A549 (cell line): ENCODE measurements around the gene CLSTN2.

Source experiments
- CHD2 ChIP-seq: fragments of 150-350 bp; IDR thresholded peaks from 2 replicates; pipeline ENCODE4 v1.6.1; 2014; ENCODE audit warnings: low read length; ENCODE audit not compliant: partially characterized antibody
- CHD4 ChIP-seq: fragments of 200-600 bp; sonication (generic); IDR thresholded peaks from 2 replicates; pipeline ENCODE4 v1.6.1; 2016; ENCODE audit warnings: antibody characterized with exemption, mild to moderate bottlenecking, borderline replicate concordance
- CTCF ChIP-seq: fragments of >200 bp; sonication (Bioruptor Twin); formaldehyde crosslinking; IDR thresholded peaks from 3 replicates; pipeline ENCODE4 v1.5.1; 2016
- EP300 ChIP-seq, 2 experiments: fragments of >200 bp; sonication (Bioruptor Twin); formaldehyde crosslinking; IDR thresholded peaks; 2 replicates in 1 of 2; 3 replicates in 1 of 2; pipeline ENCODE4 v1.6.1; 2016 to 2017
- JUN ChIP-seq, 2 experiments: fragments of >200 bp; sonication (Bioruptor Twin); formaldehyde crosslinking; IDR thresholded peaks; 2 replicates in 1 of 2; 3 replicates in 1 of 2; pipeline ENCODE4 v1.6.1; 2016 to 2017
- MAX ChIP-seq: IDR thresholded peaks from 2 replicates; pipeline ENCODE4 v1.6.1; 2012
- MYC ChIP-seq: IDR thresholded peaks from 2 replicates; pipeline ENCODE4 v1.6.1; 2012; ENCODE audit warnings: mild to moderate bottlenecking, inconsistent platforms, low read length, improper control_type of control experiment, borderline replicate concordance
- NR3C1 ChIP-seq: fragments of >200 bp; sonication (Bioruptor Twin); formaldehyde crosslinking; IDR thresholded peaks from 3 replicates; pipeline ENCODE4 v1.6.1; 2017
- POLR2A ChIP-seq: IDR thresholded peaks from 2 replicates; pipeline ENCODE4 v1.6.1; 2012; ENCODE audit warnings: mild to moderate bottlenecking, low read length
- REST ChIP-seq: fragments of 200-600 bp; sonication (generic); IDR thresholded peaks from 2 replicates; pipeline ENCODE4 v1.6.1; 2016; ENCODE audit warnings: antibody characterized with exemption, mild to moderate bottlenecking, moderate library complexity
- SREBF2 ChIP-seq: fragments of 450-650 bp; IDR thresholded peaks from 2 replicates; pipeline ENCODE4 v1.6.1; 2014; ENCODE audit warnings: mild to moderate bottlenecking, moderate library complexity
- ZNF302 ChIP-seq: fragments of 250-450 bp; sonication (Bioruptor Pico); IDR thresholded peaks from 2 replicates; pipeline ENCODE4 v1.9.0; 2021; ENCODE audit warnings: inconsistent platforms, mild to moderate bottlenecking, moderate library complexity

GRCh38 chr3:140377644-140378043 is 442.7 kb downstream of the CLSTN2 start:
- TF ChIP-seq POLR2A (no peak), CTCF (no peak), NR3C1 (no peak), REST (no peak), ZNF302 (CRISPR knock-in tag) (no peak), CHD2 (no peak), MYC (no peak), EP300 (IDR thresholded peaks at IDR 0.05) (no peak), MAX (no peak), SREBF2 (no peak), CHD4 (no peak), JUN (IDR thresholded peaks at IDR 0.05) (no peak)
